ENCODE data around the gene DYNLT1.

DYNLT1 gene

GRCh38 chr6:158648682-158649131 is 4.2 kb upstream of the DYNLT1 start:
- no peak for DNase-seq (ENCODE audit: low read depth in 1 of 2, low spot score in 1 of 2)
- Histone ChIP-seq H3K27ac (replicated peaks) (no peak overlapping the region), H3K4me3 (replicated peaks; ENCODE audit: insufficient read depth, low read length) (no peak overlapping the region), H3K27me3 (ENCODE audit: insufficient read depth, poor library complexity, severe bottlenecking) (no peaks in the 10 kb centered on the region)
- TF ChIP-seq GABPA (IDR thresholded peaks at IDR 0.05; ENCODE audit: low read depth) (no peak), REST (IDR thresholded peaks at IDR 0.05; ENCODE audit: insufficient replicate concordance, low read depth) (no peak), SPI1 (IDR thresholded peaks at IDR 0.05; ENCODE audit: borderline replicate concordance, low read depth) (no peak), POLR2AphosphoS5 (IDR thresholded peaks at IDR 0.05; ENCODE audit: low read depth) (no peak), CTCF (IDR thresholded peaks at IDR 0.05; ENCODE audit: insufficient read depth, low read length) (no peak)

GRCh38 chr6:158647501-158647900 is 3.0 kb upstream of the DYNLT1 start:
- no peak overlapping the region for H3K4me3 ChIP-seq (replicated peaks; ENCODE audit: insufficient read depth, low read length)
- DNase-seq (ENCODE audit: low read depth in 1 of 2, low spot score in 1 of 2): no peak
- TF ChIP-seq SPI1 (IDR thresholded peaks at IDR 0.05; ENCODE audit: borderline replicate concordance, low read depth): no peak
- TF ChIP-seq POLR2AphosphoS5 (IDR thresholded peaks at IDR 0.05; ENCODE audit: low read depth): no peak
- TF ChIP-seq CTCF (IDR thresholded peaks at IDR 0.05; ENCODE audit: insufficient read depth, low read length): no peak
- TF ChIP-seq REST (IDR thresholded peaks at IDR 0.05; ENCODE audit: insufficient replicate concordance, low read depth): no peak
- TF ChIP-seq GABPA (IDR thresholded peaks at IDR 0.05; ENCODE audit: low read depth): no peak
- no peak overlapping the region for H3K27ac ChIP-seq (replicated peaks)
- H3K27me3 ChIP-seq (ENCODE audit: insufficient read depth, poor library complexity, severe bottlenecking): no peaks in the 10 kb centered on the region

- no peak for TF ChIP-seq POLR2AphosphoS5 (IDR thresholded peaks at IDR 0.05; ENCODE audit: low read depth)
- no peak for TF ChIP-seq REST (IDR thresholded peaks at IDR 0.05; ENCODE audit: insufficient replicate concordance, low read depth)
- TF ChIP-seq CTCF (IDR thresholded peaks at IDR 0.05; ENCODE audit: insufficient read depth, low read length): no peak
- no peak for TF ChIP-seq GABPA (IDR thresholded peaks at IDR 0.05; ENCODE audit: low read depth)
- no peak for TF ChIP-seq SPI1 (IDR thresholded peaks at IDR 0.05; ENCODE audit: borderline replicate concordance, low read depth)
- Histone ChIP-seq H3K27me3 (ENCODE audit: insufficient read depth, poor library complexity, severe bottlenecking) (no peaks in the 10 kb centered on the region), H3K4me3 (replicated peaks; ENCODE audit: insufficient read depth, low read length) (no peak overlapping the region)
Observed at GRCh38 chr6:158646023-158646910, 1.7 kb upstream of the DYNLT1 start.

More at GRCh38 chr6:158646023-158646910, 1.7 kb upstream of the DYNLT1 start:
- no peak overlapping the region for H3K27ac ChIP-seq (replicated peaks)
- DNase-seq (ENCODE audit: low read depth in 1 of 2, low spot score in 1 of 2): no peak
